Posterior cingulate gyrus (tissue), 11 donors: ENCODE results near the gene RALGPS1.

Source experiments
- DNase-seq, 10 donors: peaks; one replicate each; pipeline versions ENCODE4 v3.0.0 to v3.0.0-alpha.2; 2020 to 2021; ENCODE audit warnings: mixed read lengths in 3 of 10
- intact Hi-C: fragments of 100-400 bp; cut with DNase I; formaldehyde crosslinking; loops from one replicate; pipeline ENCODE4 v1.15.1; 2023

The RALGPS1 gene

GRCh38 chr9:126952205-126952977 is 37.8 kb downstream of the RALGPS1 start:
- intact Hi-C loops = no loop called here
- no peak for DNase-seq

GRCh38 chr9:126953041-126953809 is 38.6 kb downstream of the RALGPS1 start:
- DNase-seq = no peak

GRCh38 chr9:126955811-126956210 is 41.2 kb downstream of the RALGPS1 start:
- DNase-seq = no peak

More at GRCh38 chr9:126953041-126953809, 38.6 kb downstream of the RALGPS1 start:
- intact Hi-C loops = no loop called here

GRCh38 chr9:126956917-126957686 is 42.5 kb downstream of the RALGPS1 start:
- intact Hi-C loops = no loop called here
- DNase-seq = peak in 1 of 10 donors; percentile 69

More at GRCh38 chr9:126955811-126956210, 41.2 kb downstream of the RALGPS1 start:
- intact Hi-C loops = no loop called here

- DNase-seq = no peak
- intact Hi-C loops = no loop called here
Measured at GRCh38 chr9:126957687-126958053, 43.1 kb downstream of the RALGPS1 start.

GRCh38 chr9:126959336-126959735 is 44.8 kb downstream of the RALGPS1 start:
- intact Hi-C loops = no loop called here
- no peak for DNase-seq

GRCh38 chr9:126959917-126960316 is 45.3 kb downstream of the RALGPS1 start:
- intact Hi-C loops = no loop called here
- DNase-seq = no peak

- DNase-seq = no peak
- intact Hi-C loops = no loop called here
Measured at GRCh38 chr9:126962336-126962735, 47.8 kb downstream of the RALGPS1 start.

GRCh38 chr9:126965077-126965476 is 50.5 kb downstream of the RALGPS1 start:
- intact Hi-C loops = no loop called here
- no peak for DNase-seq

- DNase-seq = peak in 9 of 10 donors; percentile 37 to 95 (median 63)
- intact Hi-C loops = loop anchor here (2.0 kb wide), 1 partner anchor 233 kb away; no protein-coding TSS in a partner anchor
Measured at GRCh38 chr9:126965541-126966428, 51.2 kb downstream of the RALGPS1 start.

- DNase-seq = no peak
- intact Hi-C loops = no loop called here
Measured at GRCh38 chr9:126971261-126971660, 56.7 kb downstream of the RALGPS1 start.

- intact Hi-C loops = no loop called here
- DNase-seq = no peak
Measured at GRCh38 chr9:126973651-126974529, 59.3 kb downstream of the RALGPS1 start.

- intact Hi-C loops = no loop called here
- no peak for DNase-seq
Measured at GRCh38 chr9:126974594-126974993, 60.0 kb downstream of the RALGPS1 start.

GRCh38 chr9:126975327-126976220 is 61.0 kb downstream of the RALGPS1 start:
- no peak for DNase-seq
- intact Hi-C loops = no loop called here

- no peak for DNase-seq
- intact Hi-C loops = no loop called here
Measured at GRCh38 chr9:126979461-126979860, 64.9 kb downstream of the RALGPS1 start.

GRCh38 chr9:126980231-126980630 is 65.6 kb downstream of the RALGPS1 start:
- intact Hi-C loops = no loop called here
- DNase-seq = no peak

- intact Hi-C loops = no loop called here
- no peak for DNase-seq
Measured at GRCh38 chr9:126981218-126981617, 66.6 kb downstream of the RALGPS1 start.
